ENCODE results near the gene GPC5.

DNA sequence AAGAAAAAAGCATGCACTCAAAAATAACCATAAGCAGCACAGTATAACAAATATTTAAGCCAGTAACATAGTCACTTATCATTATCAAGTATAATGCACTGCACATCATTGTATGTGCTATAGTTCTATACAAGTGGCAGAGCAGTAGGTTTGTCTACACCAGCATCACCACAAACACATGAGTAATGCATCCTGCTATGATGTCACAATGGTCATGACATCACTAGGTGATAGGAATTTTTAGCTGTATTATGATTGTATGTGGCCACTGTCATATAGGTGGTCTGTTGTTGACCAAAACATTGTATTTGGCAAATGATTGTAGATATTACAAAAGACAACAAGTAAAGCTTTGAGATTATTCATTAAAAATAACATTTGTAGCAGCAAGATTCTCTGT is 967.5 kb downstream of the GPC5 start:
- TF ChIP-seq, protein P1, sequence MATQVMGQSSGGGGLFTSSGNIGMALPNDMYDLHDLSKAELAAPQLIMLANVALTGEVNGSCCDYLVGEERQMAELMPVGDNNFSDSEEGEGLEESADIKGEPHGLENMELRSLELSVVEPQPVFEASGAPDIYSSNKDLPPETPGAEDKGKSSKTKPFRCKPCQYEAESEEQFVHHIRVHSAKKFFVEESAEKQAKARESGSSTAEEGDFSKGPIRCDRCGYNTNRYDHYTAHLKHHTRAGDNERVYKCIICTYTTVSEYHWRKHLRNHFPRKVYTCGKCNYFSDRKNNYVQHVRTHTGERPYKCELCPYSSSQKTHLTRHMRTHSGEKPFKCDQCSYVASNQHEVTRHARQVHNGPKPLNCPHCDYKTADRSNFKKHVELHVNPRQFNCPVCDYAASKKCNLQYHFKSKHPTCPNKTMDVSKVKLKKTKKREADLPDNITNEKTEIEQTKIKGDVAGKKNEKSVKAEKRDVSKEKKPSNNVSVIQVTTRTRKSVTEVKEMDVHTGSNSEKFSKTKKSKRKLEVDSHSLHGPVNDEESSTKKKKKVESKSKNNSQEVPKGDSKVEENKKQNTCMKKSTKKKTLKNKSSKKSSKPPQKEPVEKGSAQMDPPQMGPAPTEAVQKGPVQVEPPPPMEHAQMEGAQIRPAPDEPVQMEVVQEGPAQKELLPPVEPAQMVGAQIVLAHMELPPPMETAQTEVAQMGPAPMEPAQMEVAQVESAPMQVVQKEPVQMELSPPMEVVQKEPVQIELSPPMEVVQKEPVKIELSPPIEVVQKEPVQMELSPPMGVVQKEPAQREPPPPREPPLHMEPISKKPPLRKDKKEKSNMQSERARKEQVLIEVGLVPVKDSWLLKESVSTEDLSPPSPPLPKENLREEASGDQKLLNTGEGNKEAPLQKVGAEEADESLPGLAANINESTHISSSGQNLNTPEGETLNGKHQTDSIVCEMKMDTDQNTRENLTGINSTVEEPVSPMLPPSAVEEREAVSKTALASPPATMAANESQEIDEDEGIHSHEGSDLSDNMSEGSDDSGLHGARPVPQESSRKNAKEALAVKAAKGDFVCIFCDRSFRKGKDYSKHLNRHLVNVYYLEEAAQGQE (IDR thresholded peaks at IDR 0.05; ENCODE audit: insufficient read depth in 1 of 2, low read depth in 2 of 2, low read length in 2 of 2), result no peak
- TF ChIP-seq POLR2AphosphoS5 (IDR thresholded peaks at IDR 0.05; ENCODE audit: low read depth, low read length), result no peak

Measured in PFSK-1 (cell line).